PC-9 (cell line): ENCODE results near the gene MMP15.

Experiments used
- CTCF ChIP-seq: fragments of 200-600 bp; sonication (generic); conservative IDR thresholded peaks from 2 replicates; pipeline ENCODE4 v1.6.1; 2017; ENCODE audit warnings: mixed run types, antibody characterized with exemption, mild to moderate bottlenecking, moderate library complexity
- EZH2 ChIP-seq: fragments of 200-600 bp; sonication (generic); IDR thresholded peaks from 2 replicates; pipeline ENCODE4 v1.8.0; 2017; ENCODE audit warnings: antibody characterized with exemption, low read depth

- no peak for TF ChIP-seq CTCF
- TF ChIP-seq EZH2, result no peak
These were observed 61.8 kb downstream of the MMP15 start for GRCh38 chr16:58087209-58087913.
